Karpas-422 (cell line): ENCODE measurements around the gene LPCAT3. TPM values are rescaled to one million over a fixed set of nuclear protein-coding genes. Genes with fewer than 3 reads are reported as not detected.
"Not testable (repeated sequence)": the region's sequence is repeated elsewhere in the genome, so short reads cannot be mapped to it uniquely, and the experiment has no call there.

Source experiments
- DNase-seq: peaks from one replicate; pipeline ENCODE4 v3.0.0-alpha.2; 2015
- H2AFZ ChIP-seq: fragments of 200-600 bp; sonication (generic); 2 replicates; pipeline ENCODE4 v1.6.1; 2014; ENCODE audit warnings: antibody characterized with exemption, low read length, mixed read lengths
- H3K27ac ChIP-seq: fragments of 200-600 bp; sonication (generic); 2 replicates; pipeline ENCODE4 v1.5.1; 2014; ENCODE audit warnings: mild to moderate bottlenecking, low read length, moderate library complexity
- H3K27me3 ChIP-seq: fragments of 200-600 bp; sonication (generic); 2 replicates; pipeline ENCODE4 v1.6.1; 2014; ENCODE audit warnings: low read length, mixed read lengths
- H3K36me3 ChIP-seq: fragments of 200-600 bp; sonication (generic); 2 replicates; pipeline ENCODE4 v1.6.1; 2014; ENCODE audit warnings: low read length, mixed read lengths; ENCODE audit not compliant: insufficient read depth
- H3K4me1 ChIP-seq: fragments of 200-600 bp; sonication (generic); 2 replicates; pipeline ENCODE4 v1.6.1; 2014; ENCODE audit warnings: mild to moderate bottlenecking, low read length, mixed read lengths
- H3K4me2 ChIP-seq: fragments of 200-600 bp; sonication (generic); 2 replicates; pipeline ENCODE4 v1.6.1; 2014; ENCODE audit warnings: low read length, low read depth, mild to moderate bottlenecking; ENCODE audit not compliant: poor library complexity, severe bottlenecking
- H3K4me3 ChIP-seq: fragments of 200-600 bp; sonication (generic); 2 replicates; pipeline ENCODE4 v1.5.1; 2014; ENCODE audit warnings: mild to moderate bottlenecking, antibody characterized with exemption, low read length, mixed read lengths
- H3K79me2 ChIP-seq: fragments of 200-600 bp; sonication (generic); 2 replicates; pipeline ENCODE4 v1.6.1; 2014; ENCODE audit warnings: mild to moderate bottlenecking, low read length, mixed read lengths
- H3K9ac ChIP-seq: fragments of 200-600 bp; sonication (generic); 2 replicates; pipeline ENCODE4 v1.6.0; 2014; ENCODE audit warnings: low read length
- H3K9me2 ChIP-seq: fragments of 200-600 bp; sonication (generic), shearing (Covaris generic); replicated peaks from 2 replicates; pipeline ENCODE4 v1.6.0; 2014; ENCODE audit warnings: mild to moderate bottlenecking, low read length, moderate library complexity; ENCODE audit not compliant: insufficient read depth
- H3K9me3 ChIP-seq: fragments of 300-700, 200-600 bp; sonication (generic); 2 replicates; pipeline ENCODE4 v1.6.1; 2014; ENCODE audit warnings: low read length, mixed read lengths
- H4K20me1 ChIP-seq: fragments of 200-600 bp; sonication (generic); 2 replicates; pipeline ENCODE4 v1.6.1; 2014; ENCODE audit warnings: mild to moderate bottlenecking, antibody characterized with exemption, low read length, low read depth; ENCODE audit not compliant: insufficient read depth
- total RNA-seq: library from RNA; depleted of rRNA; stranded (reverse); fragments of >200 nt; shearing (Covaris generic); gene quantifications from 2 replicates; pipeline ENCODE4 v1.2.3, GENCODE V29; 2014; ENCODE audit warnings: low replicate concordance

Gene LPCAT3
- total RNA-seq, 1 experiment from 2014 or later, result 42.7 TPM

DNA sequence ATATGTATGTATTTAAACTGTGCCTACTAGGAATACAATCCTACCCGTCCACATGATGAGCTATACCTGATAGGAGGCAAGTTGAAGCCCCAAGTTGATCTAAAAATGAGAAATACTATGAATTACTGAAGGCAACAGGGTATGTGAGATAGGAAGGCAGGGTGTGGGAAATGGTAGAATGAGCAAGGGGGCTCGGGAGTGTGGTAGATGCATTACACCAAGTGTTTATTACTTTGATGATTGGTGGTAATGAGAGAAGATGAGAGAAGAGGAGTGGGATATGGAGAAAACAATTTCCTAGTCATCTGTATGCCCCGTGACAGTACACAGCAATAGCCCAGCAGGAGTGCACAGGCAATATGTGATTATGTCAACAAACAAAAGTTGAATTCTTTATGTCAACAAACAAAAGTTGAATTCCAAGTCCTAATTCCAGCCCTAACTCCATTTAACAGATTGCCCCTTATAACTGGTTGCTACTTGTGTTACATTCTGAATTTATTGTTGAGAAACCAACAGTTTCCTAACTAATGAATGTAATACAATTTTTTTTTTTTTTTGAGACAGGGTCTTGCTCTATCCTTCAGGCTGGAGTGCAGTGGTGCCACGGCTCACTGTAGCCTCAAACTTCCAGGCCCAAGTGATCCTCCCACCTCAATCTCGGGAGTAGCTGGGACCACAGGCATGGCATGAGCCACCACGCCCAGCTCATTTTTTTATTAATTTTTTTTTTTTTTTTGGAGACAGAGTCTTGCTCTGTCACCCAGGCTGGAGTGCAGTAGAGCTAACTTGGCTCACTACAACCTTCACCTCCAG, 2.5 kb downstream of the LPCAT3 start:
- Histone ChIP-seq H2AFZ (no peak overlapping the region), H4K20me1 (no peaks in the 10 kb centered on the region), H3K27me3 (no peaks in the 10 kb centered on the region), H3K36me3 (peaks cover 4% of the 10 kb centered on the region; the same call in 1 of the 2 replicates), H3K9ac (no peak overlapping the region), H3K4me2 (peak overlapping the region; percentile 14), H3K79me2 (peaks cover 71% of the 10 kb centered on the region), H3K4me3 (no peak overlapping the region), H3K27ac (no peak overlapping the region), H3K9me3 (no peaks in the 10 kb centered on the region), H3K4me1 (peaks cover 39% of the 10 kb centered on the region), H3K9me2 (no peaks in the 10 kb centered on the region)
- DNase-seq, result no peak

DNA sequence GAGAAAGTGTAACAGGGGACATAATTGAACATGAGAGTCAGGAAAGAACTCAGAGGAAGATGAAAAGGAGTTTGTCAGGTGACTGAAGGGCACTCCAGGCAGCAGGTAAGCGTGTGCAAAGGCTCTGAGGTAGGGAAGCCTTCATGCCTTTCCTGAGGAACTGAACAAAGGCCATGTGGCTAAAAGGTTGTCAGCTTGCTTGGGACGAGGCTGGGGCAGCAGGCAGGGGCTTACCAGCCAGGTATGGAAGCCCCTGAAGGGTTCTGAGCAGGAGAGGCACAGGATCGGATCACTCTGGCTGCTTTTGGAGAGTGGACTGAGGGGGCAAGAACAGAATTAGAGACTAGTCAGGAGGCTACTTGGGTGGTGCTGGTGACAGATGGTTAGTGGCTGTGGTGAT, 5.2 kb downstream of the LPCAT3 start:
- Histone ChIP-seq H4K20me1 (no peaks in the 10 kb centered on the region), H3K79me2 (peaks cover 97% of the 10 kb centered on the region), H3K4me1 (peaks cover 42% of the 10 kb centered on the region), H3K27ac (no peak overlapping the region), H3K9me2 (no peaks in the 10 kb centered on the region), H3K9me3 (no peaks in the 10 kb centered on the region), H3K4me3 (no peak overlapping the region), H3K4me2 (no peak overlapping the region), H2AFZ (no peak overlapping the region), H3K36me3 (peaks cover 23% of the 10 kb centered on the region), H3K9ac (no peak overlapping the region), H3K27me3 (no peaks in the 10 kb centered on the region)
- DNase-seq, result no peak

GRCh38 chr12:7012024-7012607, 6.2 kb downstream of the LPCAT3 start:
- Histone ChIP-seq H3K9me3 (no peaks in the 10 kb centered on the region), H3K27ac (no peak overlapping the region), H4K20me1 (no peaks in the 10 kb centered on the region), H2AFZ (no peak overlapping the region), H3K4me1 (peaks cover 40% of the 10 kb centered on the region), H3K36me3 (peaks cover 27% of the 10 kb centered on the region), H3K9ac (no peak overlapping the region), H3K79me2 (peaks cover 96% of the 10 kb centered on the region), H3K4me3 (no peak overlapping the region), H3K9me2 (no peaks in the 10 kb centered on the region), H3K4me2 (no peak overlapping the region), H3K27me3 (no peaks in the 10 kb centered on the region)
- DNase-seq, result no peak

- not testable (repeated sequence) for H3K4me2 ChIP-seq, H3K4me3 ChIP-seq, H3K9ac ChIP-seq, H3K9me3 ChIP-seq, H4K20me1 ChIP-seq, H3K27ac ChIP-seq, H2AFZ ChIP-seq, DNase-seq, H3K27me3 ChIP-seq, H3K9me2 ChIP-seq
- peaks cover 37% of the 10 kb centered on the region for H3K4me1 ChIP-seq
- peaks cover 96% of the 10 kb centered on the region for H3K79me2 ChIP-seq
- H3K36me3 ChIP-seq, result peaks cover 32% of the 10 kb centered on the region
These were observed 6.9 kb downstream of the LPCAT3 start for GRCh38 chr12:7011398-7011797.

DNA sequence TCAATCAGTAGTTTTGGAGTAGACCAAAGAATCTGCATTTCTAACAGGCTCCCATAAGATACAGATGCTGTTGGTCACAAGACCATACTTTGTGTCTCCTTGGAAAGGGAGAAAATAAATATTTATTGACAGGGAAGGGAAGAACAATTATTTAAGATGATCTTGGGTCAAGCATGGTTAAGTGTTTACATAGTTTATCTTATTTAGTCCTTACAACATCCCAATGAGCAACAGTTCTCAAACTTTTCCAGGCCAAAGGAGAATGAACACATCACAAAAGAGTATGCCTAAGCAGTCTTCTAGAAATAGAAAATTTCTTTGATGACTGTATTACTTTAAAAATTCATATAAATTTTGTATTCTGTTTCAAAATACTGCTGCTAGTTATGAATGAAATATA, 8.8 kb downstream of the LPCAT3 start:
- H3K4me3 ChIP-seq, result no peak overlapping the region
- H3K9ac ChIP-seq, result no peak overlapping the region
- H3K4me1 ChIP-seq, result peaks cover 36% of the 10 kb centered on the region
- no peaks in the 10 kb centered on the region for H3K27me3 ChIP-seq
- H2AFZ ChIP-seq, result no peak overlapping the region
- H3K9me3 ChIP-seq, result no peaks in the 10 kb centered on the region
- no peaks in the 10 kb centered on the region for H3K9me2 ChIP-seq
- H4K20me1 ChIP-seq, result no peaks in the 10 kb centered on the region
- peaks cover 90% of the 10 kb centered on the region for H3K79me2 ChIP-seq
- H3K4me2 ChIP-seq, result no peak overlapping the region
- no peak for DNase-seq
- H3K36me3 ChIP-seq, result peaks cover 34% of the 10 kb centered on the region
- no peak overlapping the region for H3K27ac ChIP-seq

- no peak for DNase-seq
- Histone ChIP-seq H3K9ac (no peak overlapping the region), H4K20me1 (no peaks in the 10 kb centered on the region), H3K4me3 (no peak overlapping the region), H2AFZ (no peak overlapping the region), H3K9me2 (no peaks in the 10 kb centered on the region), H3K4me2 (no peak overlapping the region), H3K4me1 (peaks cover 36% of the 10 kb centered on the region), H3K36me3 (peaks cover 34% of the 10 kb centered on the region), H3K9me3 (no peaks in the 10 kb centered on the region), H3K79me2 (peaks cover 90% of the 10 kb centered on the region), H3K27ac (no peak overlapping the region), H3K27me3 (no peaks in the 10 kb centered on the region)
These were observed 9.4 kb downstream of the LPCAT3 start for GRCh38 chr12:7008864-7009263.

DNA sequence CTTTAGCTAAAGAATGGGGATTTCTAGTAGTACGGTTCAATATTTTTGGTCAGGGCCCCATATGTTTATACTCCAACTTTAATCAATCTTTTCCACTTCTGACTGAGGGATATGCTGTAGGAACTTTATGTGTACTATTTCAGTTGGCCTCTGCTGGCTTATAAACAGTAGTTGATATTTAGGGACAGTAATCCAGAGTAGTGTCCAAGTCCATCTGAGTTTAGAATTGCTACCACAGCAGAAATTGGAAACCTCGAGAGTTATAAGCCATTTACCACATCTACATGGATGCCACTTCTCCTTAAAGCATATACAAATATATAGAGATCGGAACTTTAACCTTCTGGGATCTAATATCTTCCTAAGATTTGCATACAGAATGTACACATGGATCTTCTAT, 11.6 kb downstream of the LPCAT3 start:
- Histone ChIP-seq H3K79me2 (peaks cover 80% of the 10 kb centered on the region), H3K27ac (no peak overlapping the region)

DNA sequence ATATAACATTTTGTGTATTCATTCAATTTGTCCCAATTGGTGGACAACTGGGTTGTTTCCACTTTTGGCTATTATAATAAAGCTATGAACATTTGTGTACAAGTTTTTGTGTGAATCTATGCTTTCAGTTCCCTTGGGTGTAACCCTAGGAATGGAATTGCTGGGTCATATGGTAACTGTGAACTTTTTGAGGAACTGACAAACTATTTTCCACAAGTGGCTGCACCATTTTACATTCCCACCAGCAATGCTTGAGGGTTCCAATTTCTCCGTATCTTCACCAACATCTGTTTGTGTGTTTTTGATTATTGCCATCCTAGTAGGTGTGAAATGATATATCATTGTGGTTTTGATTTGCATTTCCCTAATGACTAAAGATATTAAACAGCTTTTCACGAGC, 13.0 kb downstream of the LPCAT3 start:
- Histone ChIP-seq H2AFZ (no peak overlapping the region), H3K9me2 (no peaks in the 10 kb centered on the region), H3K9ac (no peak overlapping the region), H3K4me1 (peaks cover 34% of the 10 kb centered on the region), H3K79me2 (peaks cover 72% of the 10 kb centered on the region), H4K20me1 (no peaks in the 10 kb centered on the region), H3K27me3 (no peaks in the 10 kb centered on the region), H3K9me3 (no peaks in the 10 kb centered on the region), H3K27ac (peak overlapping the region; percentile 1; the same call in 1 of the 2 replicates), H3K36me3 (peaks cover 33% of the 10 kb centered on the region), H3K4me2 (no peak overlapping the region), H3K4me3 (no peak overlapping the region)
- no peak for DNase-seq

More for the DNA sequence above, 11.6 kb downstream of the LPCAT3 start:
- no peaks in the 10 kb centered on the region for H3K9me2 ChIP-seq
- DNase-seq, result no peak
- peaks cover 35% of the 10 kb centered on the region for H3K36me3 ChIP-seq
- no peak overlapping the region for H3K4me3 ChIP-seq
- H3K4me1 ChIP-seq, result peaks cover 41% of the 10 kb centered on the region
- H3K9me3 ChIP-seq, result no peaks in the 10 kb centered on the region
- no peak overlapping the region for H2AFZ ChIP-seq
- H3K27me3 ChIP-seq, result no peaks in the 10 kb centered on the region
- no peak overlapping the region for H3K9ac ChIP-seq
- no peak overlapping the region for H3K4me2 ChIP-seq
- H4K20me1 ChIP-seq, result no peaks in the 10 kb centered on the region
